SU-DHL-6 (cell line): Measurements from ENCODE around the gene CACNA2D4.

ENCODE experiments used
- H2AFZ ChIP-seq: fragments of 200-600 bp; sonication (generic); 2 replicates; pipeline ENCODE4 v1.6.1; 2014; ENCODE audit warnings: low read depth, mild to moderate bottlenecking, moderate library complexity, mixed read lengths, antibody characterized with exemption, low read length; ENCODE audit not compliant: severe bottlenecking
- H3F3A ChIP-seq: fragments of 200-600 bp; shearing (Covaris generic); 2 replicates; pipeline ENCODE4 v1.6.0; 2016; ENCODE audit warnings: antibody characterized with exemption, mild to moderate bottlenecking; ENCODE audit not compliant: insufficient read depth
- H3K27ac ChIP-seq: fragments of 200-600 bp; sonication (generic); 2 replicates; pipeline ENCODE4 v1.5.1; 2016; ENCODE audit warnings: low read depth, mild to moderate bottlenecking, low read length, moderate library complexity, mixed read lengths
- H3K27me3 ChIP-seq: fragments of 200-600 bp; sonication (generic), shearing (Covaris generic); 2 replicates; pipeline ENCODE4 v1.6.0; 2014; ENCODE audit warnings: mild to moderate bottlenecking, low read length
- H3K36me3 ChIP-seq: fragments of 200-600 bp; sonication (generic); 2 replicates; pipeline ENCODE4 v1.6.1; 2014; ENCODE audit warnings: mild to moderate bottlenecking, low read length, mixed read lengths
- H3K4me2 ChIP-seq: fragments of 300-600, 200-600 bp; shearing (Covaris generic), sonication (generic); 2 replicates; pipeline ENCODE4 v1.6.0; 2014; ENCODE audit warnings: low read length, low read depth, mild to moderate bottlenecking; ENCODE audit not compliant: poor library complexity, severe bottlenecking
- H3K4me3 ChIP-seq: fragments of 200-600 bp; sonication (generic); 2 replicates; pipeline ENCODE4 v1.5.1; 2014; ENCODE audit warnings: antibody characterized with exemption, low read length, mild to moderate bottlenecking, mixed read lengths; ENCODE audit not compliant: insufficient read depth, poor library complexity, severe bottlenecking
- H3K79me2 ChIP-seq: fragments of 200-600 bp; sonication (generic); 2 replicates; pipeline ENCODE4 v1.6.1; 2014; ENCODE audit warnings: mild to moderate bottlenecking, low read length, moderate library complexity; ENCODE audit not compliant: insufficient read depth
- H3K9ac ChIP-seq: fragments of 200-600 bp; sonication (generic); 2 replicates; pipeline ENCODE4 v1.7.0; 2014; ENCODE audit warnings: mild to moderate bottlenecking, low read length
- H3K9me2 ChIP-seq: fragments of 200-600 bp; sonication (generic); replicated peaks from 2 replicates; pipeline ENCODE4 v1.6.1; 2014; ENCODE audit warnings: low read length; ENCODE audit not compliant: insufficient read depth
- H3K9me3 ChIP-seq: fragments of 200-600 bp; sonication (generic); 2 replicates; pipeline ENCODE4 v1.6.1; 2014; ENCODE audit warnings: low read length, mixed read lengths; ENCODE audit not compliant: insufficient read depth
- H4K20me1 ChIP-seq: fragments of 200-600 bp; sonication (generic); 2 replicates; pipeline ENCODE4 v1.6.1; 2014; ENCODE audit warnings: low read depth, mild to moderate bottlenecking, antibody characterized with exemption, low read length, moderate library complexity, mixed read lengths
- EZH2phosphoT487 ChIP-seq: fragments of 200-600 bp; sonication (generic), shearing (Covaris generic); conservative IDR thresholded peaks from 2 replicates; pipeline ENCODE4 v1.6.1; 2018; ENCODE audit warnings: mild to moderate bottlenecking, antibody characterized with exemption, low read length, moderate library complexity, mixed read lengths
- TF ChIP-seq, protein P1 (sequence below): fragments of 200-600 bp; sonication (generic); IDR thresholded peaks from one replicate; pipeline ENCODE4 v1.5.1; 2017; ENCODE audit warnings: antibody characterized with exemption, mild to moderate bottlenecking, low read length, moderate library complexity; ENCODE audit not compliant: insufficient read depth, poor library complexity, severe bottlenecking

CACNA2D4 gene

DNA sequence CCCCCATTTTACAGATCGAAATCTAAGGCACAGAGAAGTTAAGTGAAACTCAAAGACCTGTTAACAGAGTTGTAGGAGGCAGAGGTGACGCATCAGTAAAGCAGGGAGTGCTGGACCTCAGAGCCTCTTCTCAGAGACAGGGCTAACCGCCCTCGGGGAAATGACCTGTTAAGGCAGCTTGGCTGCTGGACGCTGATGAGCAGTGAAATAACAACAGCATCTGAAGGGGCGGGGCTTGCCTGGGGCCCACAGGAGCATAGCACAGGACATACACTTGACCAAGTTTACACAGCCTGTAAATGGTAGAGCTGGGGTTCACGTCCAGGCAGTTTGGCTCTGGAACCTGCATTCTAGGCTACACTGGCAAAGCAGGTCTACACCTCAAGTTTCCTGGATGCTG is 58.8 kb downstream of the CACNA2D4 start:
- Histone ChIP-seq H3K27me3 (no peaks in the 10 kb centered on the region), H4K20me1 (no peaks in the 10 kb centered on the region), H2AFZ (no peak overlapping the region), H3F3A (no peaks in the 10 kb centered on the region), H3K4me3 (no peak overlapping the region), H3K9ac (no peak overlapping the region), H3K27ac (no peak overlapping the region), H3K9me3 (no peaks in the 10 kb centered on the region), H3K9me2 (no peaks in the 10 kb centered on the region), H3K36me3 (no peaks in the 10 kb centered on the region), H3K4me2 (no peak overlapping the region), H3K79me2 (no peaks in the 10 kb centered on the region)
- TF ChIP-seq, protein P1, sequence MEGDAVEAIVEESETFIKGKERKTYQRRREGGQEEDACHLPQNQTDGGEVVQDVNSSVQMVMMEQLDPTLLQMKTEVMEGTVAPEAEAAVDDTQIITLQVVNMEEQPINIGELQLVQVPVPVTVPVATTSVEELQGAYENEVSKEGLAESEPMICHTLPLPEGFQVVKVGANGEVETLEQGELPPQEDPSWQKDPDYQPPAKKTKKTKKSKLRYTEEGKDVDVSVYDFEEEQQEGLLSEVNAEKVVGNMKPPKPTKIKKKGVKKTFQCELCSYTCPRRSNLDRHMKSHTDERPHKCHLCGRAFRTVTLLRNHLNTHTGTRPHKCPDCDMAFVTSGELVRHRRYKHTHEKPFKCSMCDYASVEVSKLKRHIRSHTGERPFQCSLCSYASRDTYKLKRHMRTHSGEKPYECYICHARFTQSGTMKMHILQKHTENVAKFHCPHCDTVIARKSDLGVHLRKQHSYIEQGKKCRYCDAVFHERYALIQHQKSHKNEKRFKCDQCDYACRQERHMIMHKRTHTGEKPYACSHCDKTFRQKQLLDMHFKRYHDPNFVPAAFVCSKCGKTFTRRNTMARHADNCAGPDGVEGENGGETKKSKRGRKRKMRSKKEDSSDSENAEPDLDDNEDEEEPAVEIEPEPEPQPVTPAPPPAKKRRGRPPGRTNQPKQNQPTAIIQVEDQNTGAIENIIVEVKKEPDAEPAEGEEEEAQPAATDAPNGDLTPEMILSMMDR = no peak
- no peak for TF ChIP-seq EZH2phosphoT487

DNA sequence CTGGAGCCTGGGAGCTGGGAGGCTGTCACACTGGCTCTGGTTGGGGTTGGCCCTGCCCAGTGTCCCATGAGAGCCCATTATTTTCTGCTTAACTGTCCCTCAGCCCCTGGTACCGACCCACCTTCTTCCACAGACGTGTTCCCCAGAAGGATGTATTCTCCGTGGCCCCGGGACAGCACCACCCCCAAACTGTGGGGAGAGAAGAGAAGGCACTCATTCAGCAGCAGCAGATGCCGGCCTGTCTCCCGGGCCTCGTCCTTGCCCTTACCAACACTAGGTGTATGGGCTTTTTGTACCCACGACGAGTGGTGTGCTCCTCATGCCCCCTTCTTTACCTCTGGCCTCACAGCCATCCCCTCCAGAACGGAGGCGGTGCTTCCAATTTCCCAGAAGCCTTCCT is 60.0 kb downstream of the CACNA2D4 start:
- Histone ChIP-seq H3K27me3 (no peaks in the 10 kb centered on the region), H3K79me2 (no peaks in the 10 kb centered on the region), H3K36me3 (no peaks in the 10 kb centered on the region)

DNA sequence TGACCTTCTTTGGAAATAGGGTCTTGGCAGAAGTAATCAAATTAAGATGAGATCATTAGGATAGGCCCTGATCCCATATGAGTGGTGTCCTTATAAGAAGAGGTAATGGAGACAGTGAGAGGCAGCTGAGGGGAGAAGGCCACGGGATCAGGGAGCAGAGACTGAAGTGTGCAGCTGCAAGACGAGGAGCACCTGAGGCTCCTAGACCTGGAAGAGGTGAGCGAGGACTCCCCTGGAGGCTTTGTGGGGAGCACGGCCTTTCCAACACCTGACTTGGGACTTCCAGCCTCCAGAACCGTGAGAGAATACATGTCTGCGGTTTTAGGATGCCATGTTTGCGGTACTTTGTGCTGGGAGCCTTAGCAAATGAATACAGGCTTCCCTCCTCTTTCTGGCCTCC is 60.6 kb downstream of the CACNA2D4 start:
- TF ChIP-seq, protein P1 = no peak
- TF ChIP-seq EZH2phosphoT487 = no peak
- Histone ChIP-seq H3K27ac (no peak overlapping the region), H3K4me3 (no peak overlapping the region), H3F3A (no peaks in the 10 kb centered on the region), H3K9me3 (no peaks in the 10 kb centered on the region), H4K20me1 (no peaks in the 10 kb centered on the region), H3K4me2 (no peak overlapping the region), H3K79me2 (no peaks in the 10 kb centered on the region), H2AFZ (no peak overlapping the region), H3K9me2 (no peaks in the 10 kb centered on the region), H3K36me3 (no peaks in the 10 kb centered on the region), H3K9ac (no peak overlapping the region), H3K27me3 (no peaks in the 10 kb centered on the region)

More for the DNA sequence above, 60.0 kb downstream of the CACNA2D4 start:
- no peaks in the 10 kb centered on the region for H3K9me2 ChIP-seq
- TF ChIP-seq, protein P1 = no peak
- TF ChIP-seq EZH2phosphoT487 = no peak
- no peaks in the 10 kb centered on the region for H4K20me1 ChIP-seq
- H2AFZ ChIP-seq = no peak overlapping the region
- H3F3A ChIP-seq = no peaks in the 10 kb centered on the region
- H3K9me3 ChIP-seq = no peaks in the 10 kb centered on the region
- H3K9ac ChIP-seq = no peak overlapping the region
- H3K4me2 ChIP-seq = no peak overlapping the region
- no peak overlapping the region for H3K27ac ChIP-seq
- no peak overlapping the region for H3K4me3 ChIP-seq

DNA sequence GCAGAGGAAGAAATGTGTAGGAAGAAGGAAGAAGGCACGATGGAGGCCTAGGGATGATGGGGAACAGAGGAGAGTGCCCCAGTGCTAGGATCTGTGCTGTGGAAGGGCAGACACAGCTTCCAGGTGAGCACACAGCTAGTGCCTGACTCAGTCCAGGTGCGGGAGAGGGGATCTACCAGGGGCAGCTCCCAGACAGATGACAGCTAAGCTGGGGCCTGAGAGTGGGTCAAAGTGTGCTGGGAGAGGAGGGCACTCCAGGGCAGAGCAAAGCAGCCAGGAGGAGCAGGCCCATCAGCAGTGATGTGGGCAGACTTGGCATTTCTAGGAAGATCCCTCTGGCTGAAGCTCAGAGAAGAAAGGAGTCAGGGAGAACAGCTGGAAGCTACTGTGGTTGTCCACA is 61.4 kb downstream of the CACNA2D4 start:
- TF ChIP-seq, protein P1 = no peak
- TF ChIP-seq EZH2phosphoT487 = no peak
- no peaks in the 10 kb centered on the region for H3K79me2 ChIP-seq
- no peaks in the 10 kb centered on the region for H3K9me3 ChIP-seq
- no peaks in the 10 kb centered on the region for H3F3A ChIP-seq
- no peaks in the 10 kb centered on the region for H3K36me3 ChIP-seq
- no peak overlapping the region for H3K27ac ChIP-seq
- H3K9me2 ChIP-seq = no peaks in the 10 kb centered on the region
- H3K9ac ChIP-seq = no peak overlapping the region
- no peaks in the 10 kb centered on the region for H3K27me3 ChIP-seq
- H3K4me2 ChIP-seq = no peak overlapping the region
- H3K4me3 ChIP-seq = no peak overlapping the region
- no peaks in the 10 kb centered on the region for H4K20me1 ChIP-seq
- H2AFZ ChIP-seq = no peak overlapping the region
